ENCODE data around the gene OR10Z1.

OR10Z1 gene

DNA sequence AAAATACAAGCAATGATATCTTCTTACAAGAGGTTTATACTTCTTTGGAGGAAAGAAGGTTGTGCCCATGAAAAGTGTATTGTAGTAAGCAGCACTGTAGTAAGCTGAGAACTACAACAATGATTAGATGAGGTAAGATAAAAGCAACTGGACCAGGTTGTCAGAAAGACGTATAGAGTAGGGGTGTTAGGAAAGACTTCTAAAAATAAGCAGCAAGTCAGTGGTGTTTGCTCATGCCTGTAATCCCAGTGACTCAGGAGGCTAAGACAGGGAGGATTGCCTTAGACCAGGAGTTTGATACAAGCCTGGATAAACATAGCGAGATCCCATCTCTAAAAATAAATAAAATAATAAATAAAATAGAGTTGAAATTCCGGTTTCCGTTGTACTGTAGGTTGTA lies 21.1 kb upstream of the OR10Z1 start:
- TF ChIP-seq, protein P1, sequence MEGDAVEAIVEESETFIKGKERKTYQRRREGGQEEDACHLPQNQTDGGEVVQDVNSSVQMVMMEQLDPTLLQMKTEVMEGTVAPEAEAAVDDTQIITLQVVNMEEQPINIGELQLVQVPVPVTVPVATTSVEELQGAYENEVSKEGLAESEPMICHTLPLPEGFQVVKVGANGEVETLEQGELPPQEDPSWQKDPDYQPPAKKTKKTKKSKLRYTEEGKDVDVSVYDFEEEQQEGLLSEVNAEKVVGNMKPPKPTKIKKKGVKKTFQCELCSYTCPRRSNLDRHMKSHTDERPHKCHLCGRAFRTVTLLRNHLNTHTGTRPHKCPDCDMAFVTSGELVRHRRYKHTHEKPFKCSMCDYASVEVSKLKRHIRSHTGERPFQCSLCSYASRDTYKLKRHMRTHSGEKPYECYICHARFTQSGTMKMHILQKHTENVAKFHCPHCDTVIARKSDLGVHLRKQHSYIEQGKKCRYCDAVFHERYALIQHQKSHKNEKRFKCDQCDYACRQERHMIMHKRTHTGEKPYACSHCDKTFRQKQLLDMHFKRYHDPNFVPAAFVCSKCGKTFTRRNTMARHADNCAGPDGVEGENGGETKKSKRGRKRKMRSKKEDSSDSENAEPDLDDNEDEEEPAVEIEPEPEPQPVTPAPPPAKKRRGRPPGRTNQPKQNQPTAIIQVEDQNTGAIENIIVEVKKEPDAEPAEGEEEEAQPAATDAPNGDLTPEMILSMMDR (IDR thresholded peaks at IDR 0.05): no peak

DNA sequence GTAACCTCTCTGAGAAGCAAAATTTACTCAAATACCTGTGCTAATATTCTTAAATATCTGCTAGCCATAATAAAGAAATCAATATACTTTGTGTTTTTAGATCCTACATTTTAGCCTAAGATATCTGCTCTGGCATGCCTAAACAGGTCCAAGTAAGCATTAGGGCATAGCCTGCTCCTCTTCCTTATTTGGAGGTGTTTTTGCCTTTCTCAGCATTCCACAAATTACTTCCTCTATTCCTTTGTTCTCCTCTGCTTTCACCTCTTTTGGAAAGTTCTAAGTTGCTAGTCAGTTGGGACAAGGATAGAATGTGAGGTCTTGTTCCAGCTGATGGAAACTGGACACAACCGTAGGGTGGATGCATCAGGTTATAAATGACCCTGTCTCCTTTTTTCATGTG lies 18.1 kb upstream of the OR10Z1 start:
- TF ChIP-seq, protein P1 (IDR thresholded peaks at IDR 0.05): no peak

DNA sequence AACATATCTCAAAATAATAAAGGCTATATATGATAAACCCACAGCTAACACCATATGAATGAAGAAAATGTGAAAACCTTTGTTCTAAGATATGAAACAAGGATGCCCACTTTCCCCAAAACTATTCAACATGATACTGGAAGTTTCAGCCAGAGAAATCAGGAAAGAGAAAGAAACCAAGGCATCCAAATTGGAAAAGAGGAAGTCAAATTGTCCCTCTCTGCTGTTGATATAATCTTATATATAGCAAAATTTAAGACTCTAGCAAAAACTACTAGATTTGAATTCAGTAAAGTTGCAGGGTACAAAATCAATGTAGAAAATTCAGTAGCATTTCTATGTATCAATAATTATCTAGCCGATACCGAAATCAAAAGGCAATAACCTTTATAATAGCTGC lies 4.3 kb upstream of the OR10Z1 start:
- TF ChIP-seq, protein P1 (IDR thresholded peaks at IDR 0.05): no peak

DNA sequence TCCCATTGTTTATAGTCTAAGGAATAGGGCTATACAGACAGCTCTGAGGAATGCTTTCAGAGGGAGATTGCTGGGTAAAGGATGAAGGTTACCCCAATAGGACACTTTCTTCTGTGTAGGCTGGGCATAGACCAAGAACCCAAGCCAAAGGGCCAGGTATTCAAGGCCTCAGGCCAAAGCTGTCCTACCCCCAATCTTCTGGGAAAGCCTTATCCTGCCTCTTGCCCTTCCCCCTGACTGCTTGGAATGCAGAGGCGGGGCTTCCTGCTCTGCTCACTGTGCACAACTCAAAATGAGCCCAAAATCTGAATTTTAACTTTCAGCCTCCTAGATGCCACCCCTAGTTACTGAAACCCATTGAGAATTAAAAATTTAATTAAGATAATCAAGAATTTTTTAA lies 2.2 kb downstream of the OR10Z1 start:
- TF ChIP-seq, protein P1 (IDR thresholded peaks at IDR 0.05): no peak

DNA sequence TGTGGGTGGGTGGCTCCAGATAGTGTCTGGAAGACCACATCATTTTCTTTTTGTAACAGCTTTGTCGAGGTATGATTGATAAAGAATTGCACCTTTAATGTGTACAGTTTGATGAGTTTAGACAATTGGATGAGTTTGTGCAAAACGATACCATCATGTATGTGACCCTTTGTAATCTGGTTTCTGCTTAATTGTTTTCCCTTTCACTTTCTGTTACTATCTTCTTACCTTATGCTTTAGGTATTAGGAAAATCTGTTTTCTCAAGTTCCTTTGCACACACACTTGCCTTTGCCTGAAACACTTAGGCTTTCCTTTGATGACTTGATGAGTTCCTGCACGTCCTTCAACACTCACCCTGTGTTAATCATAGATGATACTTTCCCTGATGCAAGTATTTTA lies 6.8 kb downstream of the OR10Z1 start:
- TF ChIP-seq, protein P1 (IDR thresholded peaks at IDR 0.05): no peak

DNA sequence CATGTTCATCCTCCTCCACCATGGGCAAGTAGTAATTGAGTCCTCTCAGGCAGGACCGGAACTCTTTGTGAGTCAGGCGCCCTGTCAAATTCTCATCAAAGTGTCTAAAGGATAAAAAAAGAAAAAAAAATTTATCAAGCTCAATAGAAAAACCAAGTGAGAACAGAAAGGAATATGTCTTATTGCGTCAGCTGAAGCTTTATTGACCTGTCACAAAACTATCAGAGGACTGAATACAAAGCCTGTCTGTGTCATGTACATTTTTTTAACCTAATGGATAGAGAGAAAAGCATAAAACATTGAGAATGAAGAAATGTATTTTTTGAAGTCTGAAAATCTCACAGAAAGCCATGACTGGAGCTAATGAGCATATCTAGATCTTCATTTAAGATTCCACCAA lies 8.7 kb downstream of the OR10Z1 start:
- TF ChIP-seq, protein P1 (IDR thresholded peaks at IDR 0.05): no peak

DNA sequence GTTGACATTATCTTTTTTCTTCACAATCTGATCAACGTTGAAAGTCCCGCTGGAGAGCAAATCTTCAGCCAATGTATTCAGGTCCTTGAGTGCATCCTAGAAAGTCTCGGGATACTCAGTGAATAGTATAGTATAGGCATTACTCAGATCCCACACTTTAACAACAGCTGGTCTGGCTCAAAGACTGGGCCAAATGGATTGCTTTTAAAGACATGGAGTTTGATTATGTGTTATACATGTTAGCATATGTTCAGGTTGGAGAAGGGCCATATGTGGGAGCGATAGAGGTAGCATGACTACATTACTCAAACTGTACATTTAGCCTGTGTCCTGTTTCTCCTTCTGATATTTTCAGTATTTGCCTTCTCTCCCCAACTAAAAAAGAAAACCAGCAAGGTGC lies 33.1 kb downstream of the OR10Z1 start:
- TF ChIP-seq, protein P1 (IDR thresholded peaks at IDR 0.05): no peak

DNA sequence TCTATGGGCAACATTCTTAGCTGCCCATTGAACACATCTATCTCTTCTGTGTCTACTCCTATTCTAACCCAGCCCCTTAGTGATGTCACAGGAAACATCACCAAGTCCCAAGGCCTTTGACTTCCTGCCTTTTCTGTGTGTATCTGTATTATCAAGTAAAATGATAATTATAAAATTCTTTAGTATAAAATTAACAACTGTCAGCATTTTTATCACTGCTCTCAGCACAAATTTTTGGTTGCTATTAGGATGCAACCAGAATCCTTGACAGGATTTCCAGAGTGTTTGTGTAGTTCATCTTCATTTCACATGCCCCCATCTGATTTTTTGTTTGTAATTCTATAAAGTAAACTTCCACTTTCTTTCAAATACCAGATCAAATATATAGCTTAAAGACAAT lies 33.8 kb downstream of the OR10Z1 start:
- TF ChIP-seq, protein P1 (IDR thresholded peaks at IDR 0.05): no peak

Measured in LNCAP (cell line).